HEK293 (cell line): ENCODE results near the gene PRLR.

Source experiments
- CTCF ChIA-PET: fragments of 350-600 bp; formaldehyde crosslinking; extraction: SDS; loops from one replicate; lab custom pipeline; 2021; ENCODE audit warnings: antibody characterized with exemption; lab: Yijun Ruan, JAX
- POLR2A ChIA-PET: fragments of 300-600 bp; formaldehyde crosslinking; extraction: SDS; loops from one replicate; lab custom pipeline; 2020; ENCODE audit warnings: antibody characterized with exemption, inconsistent platforms; lab: Yijun Ruan, JAX
- H3K27ac ChIP-seq: fragments of 200-500 bp; sonication (Bioruptor generic); 2 replicates; pipeline ENCODE4 v1.5.1; 2014; ENCODE audit warnings: low read depth, low read length, control low read depth, inconsistent platforms; ENCODE audit errors: extremely low read depth
- H3K36me3 ChIP-seq, 2 experiments: fragments of 200-500 bp in 1 of 2; sonication (Bioruptor generic) in 1 of 2; 1 replicate in 1 of 2; 2 replicates in 1 of 2; pipeline ENCODE4 v1.5.1; 2014 to 2017; ENCODE audit warnings: inconsistent platforms in 2 of 2, low read length in 2 of 2; ENCODE audit not compliant: control insufficient read depth in 2 of 2, insufficient read depth in 1 of 2
- H3K4me1 ChIP-seq: fragments of 200-500 bp; sonication (Bioruptor generic); 2 replicates; pipeline ENCODE4 v1.5.1; 2014; ENCODE audit warnings: mild to moderate bottlenecking, low read length, inconsistent platforms; ENCODE audit not compliant: control insufficient read depth, insufficient read depth
- H3K4me3 ChIP-seq: 2 replicates; pipeline ENCODE4 v1.5.1; 2011; ENCODE audit warnings: low read depth, mild to moderate bottlenecking, control low read depth, low read length, moderate library complexity
- H3K9me3 ChIP-seq: fragments of 200-500 bp; sonication (Bioruptor generic); 2 replicates; pipeline ENCODE4 v1.5.1; 2014; ENCODE audit warnings: low read depth, low read length, inconsistent platforms; ENCODE audit not compliant: control insufficient read depth, insufficient read depth
- EGR2 ChIP-seq: fragments of 450-650 bp; formaldehyde crosslinking; IDR thresholded peaks from 2 replicates; pipeline ENCODE4 v1.5.1; 2016; ENCODE audit warnings: low read depth, missing biosample characterization, missing genetic modification characterization
- HIC1 ChIP-seq: fragments of 450-650 bp; formaldehyde crosslinking; IDR thresholded peaks from 2 replicates; pipeline ENCODE4 v1.5.1; 2016; ENCODE audit warnings: missing biosample characterization, missing genetic modification characterization
- PATZ1 ChIP-seq: fragments of 450-650 bp; formaldehyde crosslinking; IDR thresholded peaks from 2 replicates; pipeline ENCODE4 v1.5.1; 2016; ENCODE audit warnings: missing biosample characterization, missing genetic modification characterization
- SCRT2 ChIP-seq: fragments of 450-650 bp; formaldehyde crosslinking; IDR thresholded peaks from 2 replicates; pipeline ENCODE4 v1.5.1; 2016; ENCODE audit warnings: missing biosample characterization, missing genetic modification characterization
- SETDB1 ChIP-seq: IDR thresholded peaks from one replicate; pipeline ENCODE4 v1.6.1; 2017; ENCODE audit warnings: mild to moderate bottlenecking, low read length, moderate library complexity, mixed read lengths; ENCODE audit not compliant: insufficient read length
- ZBTB21 ChIP-seq: fragments of 450-650 bp; formaldehyde crosslinking; IDR thresholded peaks from 2 replicates; pipeline ENCODE4 v1.5.1; 2017; ENCODE audit warnings: missing biosample characterization, missing genetic modification characterization
- ZFP41 ChIP-seq: fragments of 450-650 bp; formaldehyde crosslinking; IDR thresholded peaks from 2 replicates; pipeline ENCODE4 v1.5.1; 2016; ENCODE audit warnings: missing biosample characterization, missing genetic modification characterization, borderline replicate concordance
- ZNF114 ChIP-seq: fragments of 450-650 bp; formaldehyde crosslinking; IDR thresholded peaks from 2 replicates; pipeline ENCODE4 v1.5.0; 2017; ENCODE audit warnings: missing biosample characterization, missing genetic modification characterization
- ZNF148 ChIP-seq: fragments of 450-650 bp; formaldehyde crosslinking; IDR thresholded peaks from 2 replicates; pipeline ENCODE4 v1.5.0; 2017; ENCODE audit warnings: missing biosample characterization, missing genetic modification characterization, borderline replicate concordance
- ZNF19 ChIP-seq: fragments of 450-650 bp; formaldehyde crosslinking; IDR thresholded peaks from 2 replicates; pipeline ENCODE4; 2016; ENCODE audit warnings: missing biosample characterization, missing genetic modification characterization, low read depth
- ZNF354C ChIP-seq: fragments of 450-650 bp; formaldehyde crosslinking; IDR thresholded peaks from 2 replicates; pipeline ENCODE4 v1.5.1; 2016; ENCODE audit warnings: missing biosample characterization, missing genetic modification characterization, low read depth, borderline replicate concordance
- ZNF391 ChIP-seq: fragments of 450-650 bp; formaldehyde crosslinking; IDR thresholded peaks from 2 replicates; pipeline ENCODE4 v1.5.1; 2016; ENCODE audit warnings: low read depth, missing biosample characterization, missing genetic modification characterization, borderline replicate concordance
- ZNF394 ChIP-seq: fragments of 450-650 bp; formaldehyde crosslinking; IDR thresholded peaks from 2 replicates; pipeline ENCODE4 v1.5.1; 2016; ENCODE audit warnings: missing biosample characterization, missing genetic modification characterization, mild to moderate bottlenecking, moderate library complexity, borderline replicate concordance
- ZNF426 ChIP-seq: fragments of 450-650 bp; formaldehyde crosslinking; IDR thresholded peaks from 2 replicates; pipeline ENCODE4 v1.5.1; 2017; ENCODE audit warnings: missing biosample characterization, missing genetic modification characterization, mild to moderate bottlenecking, inconsistent platforms, moderate library complexity
- ZNF501 ChIP-seq: fragments of 450-650 bp; formaldehyde crosslinking; IDR thresholded peaks from 2 replicates; pipeline ENCODE4 v1.5.1; 2016; ENCODE audit warnings: missing biosample characterization, missing genetic modification characterization
- ZNF529 ChIP-seq: fragments of 450-650 bp; formaldehyde crosslinking; IDR thresholded peaks from 2 replicates; pipeline ENCODE4 v1.5.1; 2017; ENCODE audit warnings: missing genetic modification characterization, missing biosample characterization; ENCODE audit not compliant: insufficient replicate concordance
- ZNF530 ChIP-seq: fragments of 450-650 bp; formaldehyde crosslinking; IDR thresholded peaks from 2 replicates; pipeline ENCODE4 v1.5.1; 2016; ENCODE audit warnings: low read depth, missing biosample characterization, missing genetic modification characterization
- ZNF555 ChIP-seq: fragments of 450-650 bp; formaldehyde crosslinking; conservative IDR thresholded peaks from 2 replicates; pipeline ENCODE4 v1.5.1; 2017; ENCODE audit warnings: missing biosample characterization, mild to moderate bottlenecking, missing genetic modification characterization, inconsistent platforms
- ZNF561 ChIP-seq: fragments of 450-650 bp; IDR thresholded peaks from 2 replicates; pipeline ENCODE4 v1.5.1; 2018; ENCODE audit warnings: missing biosample characterization, missing genetic modification characterization, borderline replicate concordance
- ZNF660 ChIP-seq: fragments of 450-650 bp; IDR thresholded peaks from 2 replicates; pipeline ENCODE4 v1.5.1; 2018; ENCODE audit warnings: missing biosample characterization, mild to moderate bottlenecking, missing genetic modification characterization
- TF ChIP-seq, protein P1 (sequence below): fragments of 450-650 bp; formaldehyde crosslinking; IDR thresholded peaks from 2 replicates; pipeline ENCODE4 v1.5.1; 2016; ENCODE audit warnings: missing biosample characterization, missing genetic modification characterization
- TF ChIP-seq, protein P2 (sequence below): fragments of 450-650 bp; IDR thresholded peaks from 2 replicates; pipeline ENCODE4 v1.5.1; 2018; ENCODE audit warnings: missing biosample characterization, mild to moderate bottlenecking, missing genetic modification characterization

Gene PRLR

DNA sequence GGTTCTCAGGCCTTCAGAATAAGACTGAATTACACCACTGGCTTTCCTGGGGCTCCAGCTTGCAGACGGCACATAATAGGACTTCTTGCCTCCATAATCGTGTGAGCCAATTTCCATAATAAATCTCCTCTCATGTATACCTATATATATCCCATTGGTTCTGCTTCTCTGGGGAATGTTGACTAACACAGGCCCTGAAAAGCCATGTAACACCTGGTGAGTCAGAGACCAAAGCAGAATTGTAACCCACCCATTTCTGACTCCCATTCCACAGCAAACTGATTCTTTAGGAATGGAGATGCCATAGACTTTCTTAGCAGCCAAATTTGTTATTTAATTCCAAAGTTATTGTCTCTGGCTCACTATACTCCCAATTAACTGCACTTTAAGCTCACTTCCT, 97.1 kb downstream of the PRLR start:
- no peak overlapping the region for H3K4me3 ChIP-seq
- TF ChIP-seq, protein P1, sequence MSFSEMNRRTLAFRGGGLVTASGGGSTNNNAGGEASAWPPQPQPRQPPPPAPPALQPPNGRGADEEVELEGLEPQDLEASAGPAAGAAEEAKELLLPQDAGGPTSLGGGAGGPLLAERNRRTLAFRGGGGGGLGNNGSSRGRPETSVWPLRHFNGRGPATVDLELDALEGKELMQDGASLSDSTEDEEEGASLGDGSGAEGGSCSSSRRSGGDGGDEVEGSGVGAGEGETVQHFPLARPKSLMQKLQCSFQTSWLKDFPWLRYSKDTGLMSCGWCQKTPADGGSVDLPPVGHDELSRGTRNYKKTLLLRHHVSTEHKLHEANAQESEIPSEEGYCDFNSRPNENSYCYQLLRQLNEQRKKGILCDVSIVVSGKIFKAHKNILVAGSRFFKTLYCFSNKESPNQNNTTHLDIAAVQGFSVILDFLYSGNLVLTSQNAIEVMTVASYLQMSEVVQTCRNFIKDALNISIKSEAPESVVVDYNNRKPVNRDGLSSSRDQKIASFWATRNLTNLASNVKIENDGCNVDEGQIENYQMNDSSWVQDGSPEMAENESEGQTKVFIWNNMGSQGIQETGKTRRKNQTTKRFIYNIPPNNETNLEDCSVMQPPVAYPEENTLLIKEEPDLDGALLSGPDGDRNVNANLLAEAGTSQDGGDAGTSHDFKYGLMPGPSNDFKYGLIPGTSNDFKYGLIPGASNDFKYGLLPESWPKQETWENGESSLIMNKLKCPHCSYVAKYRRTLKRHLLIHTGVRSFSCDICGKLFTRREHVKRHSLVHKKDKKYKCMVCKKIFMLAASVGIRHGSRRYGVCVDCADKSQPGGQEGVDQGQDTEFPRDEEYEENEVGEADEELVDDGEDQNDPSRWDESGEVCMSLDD (tag by site-specific recombination), result no peak
- TF ChIP-seq ZNF19 (tag by site-specific recombination) (no peak), ZNF530 (tag by site-specific recombination) (no peak), PATZ1 (tag by site-specific recombination) (no peak), HIC1 (no peak), ZNF394 (no peak), ZNF555 (tag by site-specific recombination) (no peak), ZNF426 (tag by site-specific recombination) (no peak), ZNF354C (tag by site-specific recombination) (no peak)
- TF ChIP-seq, protein P2, sequence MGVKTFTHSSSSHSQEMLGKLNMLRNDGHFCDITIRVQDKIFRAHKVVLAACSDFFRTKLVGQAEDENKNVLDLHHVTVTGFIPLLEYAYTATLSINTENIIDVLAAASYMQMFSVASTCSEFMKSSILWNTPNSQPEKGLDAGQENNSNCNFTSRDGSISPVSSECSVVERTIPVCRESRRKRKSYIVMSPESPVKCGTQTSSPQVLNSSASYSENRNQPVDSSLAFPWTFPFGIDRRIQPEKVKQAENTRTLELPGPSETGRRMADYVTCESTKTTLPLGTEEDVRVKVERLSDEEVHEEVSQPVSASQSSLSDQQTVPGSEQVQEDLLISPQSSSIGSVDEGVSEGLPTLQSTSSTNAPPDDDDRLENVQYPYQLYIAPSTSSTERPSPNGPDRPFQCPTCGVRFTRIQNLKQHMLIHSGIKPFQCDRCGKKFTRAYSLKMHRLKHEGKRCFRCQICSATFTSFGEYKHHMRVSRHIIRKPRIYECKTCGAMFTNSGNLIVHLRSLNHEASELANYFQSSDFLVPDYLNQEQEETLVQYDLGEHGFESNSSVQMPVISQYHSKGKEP (tag by site-specific recombination), result no peak
- H3K9me3 ChIP-seq, result no peaks in the 10 kb centered on the region
- H3K27ac ChIP-seq, result no peak overlapping the region
- H3K4me1 ChIP-seq, result no peaks in the 10 kb centered on the region
- POLR2A ChIA-PET, result no interaction called here
- H3K36me3 ChIP-seq, result no peaks in the 10 kb centered on the region
- CTCF ChIA-PET, result no interaction called here

- Histone ChIP-seq H3K4me1 (no peaks in the 10 kb centered on the region), H3K27ac (no peak overlapping the region), H3K36me3 (no peaks in the 10 kb centered on the region), H3K4me3 (no peak overlapping the region), H3K9me3 (no peaks in the 10 kb centered on the region)
- CTCF ChIA-PET, result no interaction called here
- POLR2A ChIA-PET, result no interaction called here
- TF ChIP-seq ZNF529, result no peak
- TF ChIP-seq EGR2 (tag by site-specific recombination), result no peak
- no peak for TF ChIP-seq SETDB1
- TF ChIP-seq ZNF114, result no peak
- TF ChIP-seq ZNF501 (tag by site-specific recombination), result no peak
- TF ChIP-seq ZFP41 (tag by site-specific recombination), result no peak
- no peak for TF ChIP-seq PATZ1 (tag by site-specific recombination)
- TF ChIP-seq SCRT2 (tag by site-specific recombination), result no peak
- TF ChIP-seq ZNF148 (tag by site-specific recombination), result no peak
- no peak for TF ChIP-seq ZNF391 (tag by site-specific recombination)
- no peak for TF ChIP-seq ZBTB21 (tag by site-specific recombination)
- TF ChIP-seq ZNF660 (tag by site-specific recombination), result no peak
- no peak for TF ChIP-seq ZNF561
These were observed 98.6 kb downstream of the PRLR start for GRCh38 chr5:35131723-35132122.
